IPS DF 4.7 (cell line): ENCODE measurements around the gene SMG6.

Source experiments
- DNase-seq: peaks from one replicate; pipeline ENCODE4 v3.0.0-alpha.2; 2013; ENCODE audit warnings: low spot score; ENCODE audit errors: extremely low read depth

SMG6 gene

GRCh38 chr17:2063261-2064146 is 240.1 kb downstream of the SMG6 start:
- DNase-seq: no peak

GRCh38 chr17:2062571-2063183 is 240.9 kb downstream of the SMG6 start:
- no peak for DNase-seq

- DNase-seq: no peak
These were observed 242.1 kb downstream of the SMG6 start for GRCh38 chr17:2061441-2061958.

GRCh38 chr17:2060681-2061440 is 242.7 kb downstream of the SMG6 start:
- DNase-seq: no peak

GRCh38 chr17:2060385-2060658 is 243.3 kb downstream of the SMG6 start:
- DNase-seq: no peak

GRCh38 chr17:2059547-2060384 is 243.8 kb downstream of the SMG6 start:
- DNase-seq: no peak

GRCh38 chr17:2058586-2059546 is 244.7 kb downstream of the SMG6 start:
- no peak for DNase-seq

- DNase-seq: no peak
These were observed 245.6 kb downstream of the SMG6 start for GRCh38 chr17:2057760-2058585.

GRCh38 chr17:2057175-2057759 is 246.3 kb downstream of the SMG6 start:
- no peak for DNase-seq

GRCh38 chr17:2056206-2057174 is 247.1 kb downstream of the SMG6 start:
- DNase-seq: no peak

GRCh38 chr17:2055292-2056205 is 248.0 kb downstream of the SMG6 start:
- DNase-seq: no peak

- no peak for DNase-seq
These were observed 248.9 kb downstream of the SMG6 start, which contains the start of gene HIC1 for GRCh38 chr17:2054512-2055291. Gene HIC1, plus strand, starts transcription at chr17:2055103. Its CDS starts 1,588 bp downstream, at chr17:2056691.

GRCh38 chr17:2054262-2054511 is 249.4 kb downstream of the SMG6 start:
- DNase-seq: no peak

- DNase-seq: no peak
These were observed 250.0 kb downstream of the SMG6 start for GRCh38 chr17:2053380-2054261.
